Subcutaneous abdominal adipose tissue (tissue), 5 donors: Measurements from ENCODE around the gene TRIM31.

Source experiments
- H3K27ac ChIP-seq: one replicate; pipeline ENCODE4 v1.7.0; 2013; ENCODE audit warnings: low read depth, mild to moderate bottlenecking, inconsistent platforms, low read length, moderate library complexity
- H3K27me3 ChIP-seq, 5 donors: one replicate each; pipeline ENCODE4 v1.7.0; 2013; ENCODE audit warnings: low read length in 5 of 5, inconsistent platforms in 1 of 5; ENCODE audit not compliant: control insufficient read depth in 5 of 5, insufficient read depth in 4 of 5
- H3K36me3 ChIP-seq, 5 donors: one replicate each; pipeline ENCODE4 v1.7.0; 2013; ENCODE audit warnings: low read length in 5 of 5; ENCODE audit not compliant: control insufficient read depth in 5 of 5, insufficient read depth in 5 of 5
- H3K4me1 ChIP-seq, 5 donors: one replicate each; pipeline ENCODE4 v1.7.0; 2013; ENCODE audit warnings: low read length in 5 of 5, mild to moderate bottlenecking in 3 of 5, moderate library complexity in 1 of 5; ENCODE audit not compliant: control insufficient read depth in 5 of 5, insufficient read depth in 5 of 5
- H3K4me3 ChIP-seq, 5 donors: one replicate each; pipeline ENCODE4 v1.7.0; 2013; ENCODE audit warnings: low read length in 5 of 5, low read depth in 1 of 5
- H3K9ac ChIP-seq, 5 donors: one replicate each; pipeline ENCODE4 v1.7.0; 2013; ENCODE audit warnings: low read length in 5 of 5, mild to moderate bottlenecking in 4 of 5, moderate library complexity in 3 of 5
- H3K9me3 ChIP-seq, 5 donors: one replicate each; pipeline ENCODE4 v1.7.0; 2013; ENCODE audit warnings: low read length in 5 of 5; ENCODE audit not compliant: control insufficient read depth in 5 of 5
- donor health status: healthy.
- donor health status: healthy.
- donor health status: healthy.
- donor health status: healthy.
- donor health status: healthy.

Gene TRIM31

DNA sequence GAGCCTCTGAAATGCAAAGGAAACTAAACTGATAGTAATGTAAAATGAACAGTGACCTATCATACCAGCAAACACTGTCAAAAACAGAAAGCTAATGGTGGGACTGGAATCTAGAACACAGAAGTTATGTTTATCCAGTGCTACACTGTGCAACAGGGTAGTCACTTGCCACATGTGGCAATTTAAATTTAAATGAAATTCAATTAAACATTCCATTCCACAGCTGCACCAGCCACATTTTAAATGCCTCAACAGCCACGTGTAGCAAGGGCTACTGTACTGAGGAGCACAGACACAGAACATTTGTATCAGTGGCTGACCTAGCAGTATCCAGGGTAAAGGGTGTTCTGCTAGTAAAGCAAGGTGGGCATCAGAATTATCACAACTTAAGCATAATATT is 57.4 kb downstream of the TRIM31 start:
- Histone ChIP-seq H3K27me3 (no peaks in the 10 kb centered on the region), H3K4me3 (no peak overlapping the region), H3K9ac (no peak overlapping the region), H3K9me3 (no peaks in the 10 kb centered on the region), H3K27ac (no peak overlapping the region), H3K4me1 (peaks cover 7 to 14% (median 10%) of the 10 kb centered on the region in 5 donors), H3K36me3 (peaks cover 3 to 39% (median 27%) of the 10 kb centered on the region in 5 donors)

DNA sequence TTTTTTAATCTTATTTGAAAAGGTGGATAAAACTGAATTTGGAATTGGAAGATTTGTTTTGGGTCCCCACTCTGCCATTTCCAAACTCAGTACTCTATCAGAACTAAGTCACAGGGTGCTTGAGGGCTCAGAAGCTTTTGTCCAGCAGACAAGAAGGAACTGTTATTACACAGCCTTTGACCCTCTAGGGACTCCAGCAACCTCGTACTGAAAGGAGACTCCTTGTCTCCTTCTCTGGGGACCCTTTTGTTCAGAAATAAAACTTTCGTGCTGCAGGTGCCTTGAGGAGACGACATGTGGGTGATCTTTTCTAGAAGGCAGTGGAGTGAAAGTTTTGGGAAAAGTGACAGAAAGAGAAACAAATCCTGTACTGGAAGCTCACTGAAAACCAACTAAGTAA is 59.2 kb downstream of the TRIM31 start:
- H3K36me3 ChIP-seq, result peaks cover 3 to 39% (median 27%) of the 10 kb centered on the region in 5 donors
- no peaks in the 10 kb centered on the region for H3K27me3 ChIP-seq
- H3K9me3 ChIP-seq, result no peaks in the 10 kb centered on the region
- H3K27ac ChIP-seq, result no peak overlapping the region
- no peak overlapping the region for H3K4me3 ChIP-seq
- no peak overlapping the region for H3K9ac ChIP-seq
- H3K4me1 ChIP-seq, result no peaks in the 10 kb centered on the region
